Measurements from ENCODE around the gene MRPL36.

MRPL36 gene

DNA sequence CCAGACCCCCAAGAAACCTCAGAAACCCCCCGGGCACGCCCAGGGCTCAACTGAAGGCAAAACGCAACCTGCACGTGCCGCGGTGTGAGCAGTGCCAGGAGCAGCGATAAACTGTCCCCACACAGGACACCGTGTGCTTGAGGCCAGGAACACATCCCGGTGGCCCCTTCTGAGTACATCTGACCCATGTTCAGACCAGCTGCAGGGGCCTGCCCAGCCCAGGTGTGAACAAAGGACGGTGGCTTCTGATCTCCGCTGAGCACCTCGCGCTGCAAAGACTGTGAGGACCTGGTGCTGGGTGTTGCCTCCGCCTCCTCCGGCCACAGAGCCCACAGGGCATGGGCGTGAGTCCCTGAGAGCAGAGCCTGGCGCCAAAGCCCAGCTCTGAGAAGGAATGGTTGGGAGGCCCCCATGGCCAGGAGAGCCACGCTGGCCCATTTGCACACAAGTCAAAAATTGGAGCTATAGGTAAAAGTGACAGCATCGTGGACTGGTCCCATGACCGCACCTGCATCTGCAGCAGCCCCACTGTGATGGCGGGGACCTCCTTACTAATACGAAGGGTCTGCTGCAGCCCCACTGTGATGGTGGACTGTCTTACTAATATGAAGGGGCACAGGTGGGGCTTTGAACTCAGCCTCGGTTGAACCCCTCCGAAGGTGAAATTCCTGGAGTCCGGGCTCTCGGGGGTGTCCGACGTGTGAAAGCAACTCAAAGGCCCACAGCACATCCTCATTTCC lies 33.0 kb upstream of the MRPL36 start:
- no peak for TF ChIP-seq SPI1 (IDR thresholded peaks at IDR 0.05; ENCODE audit: low read depth, low read length)
- TF ChIP-seq POLR2A (IDR thresholded peaks at IDR 0.05; ENCODE audit: low read depth, low read length) = no peak
- no peak for TF ChIP-seq POU2F2 (IDR thresholded peaks at IDR 0.05; ENCODE audit: low read depth, low read length)
- TF ChIP-seq POLR2AphosphoS5 (IDR thresholded peaks at IDR 0.05; ENCODE audit: low read depth, low read length) = no peak
- TF ChIP-seq TAF1 (IDR thresholded peaks at IDR 0.05; ENCODE audit: low read depth, low read length) = no peak
- no peak for TF ChIP-seq PAX5 (IDR thresholded peaks at IDR 0.05; ENCODE audit: insufficient read depth, low read length, severe bottlenecking)
- no peak for DNase-seq (ENCODE audit: insufficient read length, low spot score)
- FAIRE-seq = no peak

- no peak for TF ChIP-seq POLR2AphosphoS5 (IDR thresholded peaks at IDR 0.05; ENCODE audit: low read depth, low read length)
- TF ChIP-seq POU2F2 (IDR thresholded peaks at IDR 0.05; ENCODE audit: low read depth, low read length) = no peak
- no peak for TF ChIP-seq POLR2A (IDR thresholded peaks at IDR 0.05; ENCODE audit: low read depth, low read length)
- TF ChIP-seq SPI1 (IDR thresholded peaks at IDR 0.05; ENCODE audit: low read depth, low read length) = no peak
- no peak for TF ChIP-seq TAF1 (IDR thresholded peaks at IDR 0.05; ENCODE audit: low read depth, low read length)
- no peak for TF ChIP-seq PAX5 (IDR thresholded peaks at IDR 0.05; ENCODE audit: insufficient read depth, low read length, severe bottlenecking)
- FAIRE-seq = no peak
- DNase-seq (ENCODE audit: insufficient read length, low spot score) = no peak
Observed at GRCh38 chr5:1831677-1832313, 32.2 kb upstream of the MRPL36 start.

DNA sequence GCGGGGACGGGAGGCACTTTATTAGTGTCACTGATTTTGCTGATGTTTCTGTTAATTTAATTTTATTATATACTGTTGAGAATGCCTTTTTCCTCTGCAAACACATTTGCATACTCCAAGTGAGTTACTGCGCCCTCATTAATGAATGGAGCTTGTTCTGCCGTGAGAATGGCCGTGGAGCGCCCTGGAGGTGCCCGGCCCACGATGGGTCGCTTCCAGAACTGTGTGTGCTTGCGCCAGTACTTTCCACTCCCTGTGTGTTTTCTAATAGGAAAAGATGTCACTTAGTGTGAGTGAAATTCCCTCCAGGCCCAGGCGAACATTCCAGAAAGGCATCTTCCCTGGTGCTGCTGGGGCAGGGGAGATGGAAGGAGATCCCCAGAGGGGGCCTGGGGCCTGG lies 31.6 kb upstream of the MRPL36 start:
- TF ChIP-seq TAF1 (IDR thresholded peaks at IDR 0.05; ENCODE audit: low read depth, low read length) (no peak), PAX5 (IDR thresholded peaks at IDR 0.05; ENCODE audit: insufficient read depth, low read length, severe bottlenecking) (no peak), SPI1 (IDR thresholded peaks at IDR 0.05; ENCODE audit: low read depth, low read length) (no peak), POLR2AphosphoS5 (IDR thresholded peaks at IDR 0.05; ENCODE audit: low read depth, low read length) (no peak), POU2F2 (IDR thresholded peaks at IDR 0.05; ENCODE audit: low read depth, low read length) (no peak), POLR2A (IDR thresholded peaks at IDR 0.05; ENCODE audit: low read depth, low read length) (no peak)
- FAIRE-seq = no peak
- DNase-seq (ENCODE audit: insufficient read length, low spot score) = no peak

GRCh38 chr5:1830571-1831228 lies 31.1 kb upstream of the MRPL36 start:
- FAIRE-seq = no peak
- TF ChIP-seq SPI1 (IDR thresholded peaks at IDR 0.05; ENCODE audit: low read depth, low read length) (no peak), TAF1 (IDR thresholded peaks at IDR 0.05; ENCODE audit: low read depth, low read length) (no peak), PAX5 (IDR thresholded peaks at IDR 0.05; ENCODE audit: insufficient read depth, low read length, severe bottlenecking) (no peak)

DNA sequence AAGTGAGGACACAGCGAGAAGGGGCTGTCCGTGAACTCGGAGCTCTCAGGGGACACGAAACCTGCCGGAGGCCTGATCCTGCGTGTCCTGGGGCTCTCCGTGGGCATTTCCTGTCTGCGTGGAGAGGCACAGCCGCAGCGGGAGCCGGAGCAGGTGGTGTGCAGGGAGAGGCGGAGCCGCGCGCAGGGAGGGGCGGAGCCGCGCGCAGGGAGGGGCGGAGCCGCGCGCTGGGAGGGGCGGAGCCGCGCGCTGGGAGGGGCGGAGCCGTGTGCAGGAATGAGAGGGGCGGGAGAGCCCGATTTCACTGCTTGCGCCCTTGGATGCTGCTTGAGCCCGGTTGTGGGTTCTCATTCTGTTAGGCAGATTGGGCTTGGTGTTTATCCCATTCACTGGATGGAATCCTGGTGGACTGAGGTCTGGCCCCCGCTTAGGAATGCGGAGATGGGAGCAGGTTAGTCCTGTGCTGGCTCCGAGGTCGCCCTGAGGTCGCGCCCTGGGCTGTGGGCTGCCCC lies 28.3 kb upstream of the MRPL36 start:
- no peak for DNase-seq (ENCODE audit: insufficient read length, low spot score)
- FAIRE-seq = no peak

More at GRCh38 chr5:1830571-1831228, 31.1 kb upstream of the MRPL36 start:
- no peak for DNase-seq (ENCODE audit: insufficient read length, low spot score)

DNA sequence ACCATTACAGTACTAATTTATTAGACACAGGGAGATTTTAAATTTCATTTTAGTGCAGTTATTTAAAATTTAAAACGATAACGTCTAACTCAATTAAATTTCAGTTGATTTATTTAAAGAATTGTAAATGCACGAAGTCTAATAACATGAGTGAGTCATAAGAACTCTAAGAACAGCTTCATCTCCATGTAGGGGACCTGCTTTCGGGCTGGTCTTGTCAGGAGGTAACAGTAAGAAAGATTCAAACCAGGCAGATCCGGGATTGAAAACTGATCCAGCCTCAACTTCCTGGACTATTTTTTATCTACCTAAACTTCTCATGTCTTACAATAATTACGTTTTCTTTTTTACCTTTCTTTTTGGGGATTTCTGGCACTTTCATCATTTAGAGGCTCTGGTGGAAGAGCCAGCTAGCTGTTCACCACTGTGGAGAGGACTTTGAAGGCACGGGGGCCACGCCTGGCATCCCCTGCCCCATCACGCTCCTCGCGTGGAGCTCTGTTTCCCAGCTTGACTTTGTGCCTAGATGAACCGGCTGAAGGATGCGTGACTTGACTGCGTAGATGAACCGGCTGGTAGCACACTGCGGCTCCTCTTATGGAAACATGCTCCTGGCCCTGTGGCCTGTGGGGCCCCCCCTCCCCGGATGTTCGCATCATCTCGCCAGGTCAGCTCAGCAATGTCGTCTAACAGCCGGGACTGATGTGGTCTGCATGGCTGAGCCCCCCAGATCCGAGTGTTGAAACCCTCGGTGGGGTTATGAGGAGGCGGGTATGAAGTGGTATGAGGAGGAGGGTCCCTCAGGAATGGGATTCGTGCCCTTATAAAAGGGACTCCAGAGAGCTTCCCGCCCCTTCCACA lies 27.6 kb upstream of the MRPL36 start:
- FAIRE-seq (no peak), DNase-seq (ENCODE audit: insufficient read length, low spot score) (no peak)
- TF ChIP-seq POU2F2 (IDR thresholded peaks at IDR 0.05; ENCODE audit: low read depth, low read length) = no peak
- no peak for TF ChIP-seq POLR2AphosphoS5 (IDR thresholded peaks at IDR 0.05; ENCODE audit: low read depth, low read length)
- no peak for TF ChIP-seq SPI1 (IDR thresholded peaks at IDR 0.05; ENCODE audit: low read depth, low read length)
- TF ChIP-seq TAF1 (IDR thresholded peaks at IDR 0.05; ENCODE audit: low read depth, low read length) = no peak
- no peak for TF ChIP-seq POLR2A (IDR thresholded peaks at IDR 0.05; ENCODE audit: low read depth, low read length)

More for the DNA sequence above, 28.3 kb upstream of the MRPL36 start:
- TF ChIP-seq SPI1 (IDR thresholded peaks at IDR 0.05; ENCODE audit: low read depth, low read length) = no peak
- no peak for TF ChIP-seq POLR2A (IDR thresholded peaks at IDR 0.05; ENCODE audit: low read depth, low read length)

DNA sequence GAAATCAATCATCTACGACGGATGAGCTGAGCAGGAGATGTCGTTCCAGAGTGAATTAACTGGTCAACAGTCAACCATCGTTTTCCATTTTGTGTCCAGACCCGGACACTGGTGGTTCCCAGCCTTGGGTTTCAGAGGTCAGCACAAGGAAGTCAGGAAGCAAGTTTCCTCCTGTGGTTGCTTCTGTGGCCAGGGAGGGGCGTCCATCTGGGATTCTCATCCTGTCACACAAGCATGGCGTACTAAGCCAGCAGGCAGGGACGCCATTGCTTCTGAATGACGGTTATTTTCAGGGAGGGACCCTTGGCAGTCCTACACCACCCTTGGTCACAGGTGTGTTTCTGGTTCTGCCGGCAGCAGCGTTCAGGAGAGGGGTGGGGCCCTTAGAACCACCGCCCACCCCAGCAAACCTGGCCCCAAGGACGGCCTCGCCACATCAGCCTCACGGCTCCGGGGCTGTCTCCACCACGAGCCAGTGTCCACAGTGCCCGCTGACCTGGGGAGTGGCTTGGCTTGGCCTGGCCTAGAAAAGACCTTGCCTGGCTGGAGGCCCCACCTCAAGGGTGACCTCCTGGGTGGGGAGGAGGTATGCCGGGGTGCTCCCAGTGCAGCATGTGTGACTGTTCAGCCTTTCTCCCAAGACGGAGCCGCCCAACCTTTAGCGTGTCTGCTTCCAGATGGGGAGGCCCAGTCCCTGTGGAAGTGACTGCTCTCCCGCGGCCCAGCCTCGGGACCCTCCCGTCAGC lies 26.8 kb upstream of the MRPL36 start:
- TF ChIP-seq POLR2A (IDR thresholded peaks at IDR 0.05; ENCODE audit: low read depth, low read length) (no peak), PAX5 (IDR thresholded peaks at IDR 0.05; ENCODE audit: insufficient read depth, low read length, severe bottlenecking) (no peak), POLR2AphosphoS5 (IDR thresholded peaks at IDR 0.05; ENCODE audit: low read depth, low read length) (no peak), TAF1 (IDR thresholded peaks at IDR 0.05; ENCODE audit: low read depth, low read length) (no peak), POU2F2 (IDR thresholded peaks at IDR 0.05; ENCODE audit: low read depth, low read length) (no peak), SPI1 (IDR thresholded peaks at IDR 0.05; ENCODE audit: low read depth, low read length) (no peak)
- DNase-seq (ENCODE audit: insufficient read length, low spot score) (no peak), FAIRE-seq (no peak)

GRCh38 chr5:1824903-1825841 lies 25.5 kb upstream of the MRPL36 start:
- TF ChIP-seq POLR2AphosphoS5 (IDR thresholded peaks at IDR 0.05; ENCODE audit: low read depth, low read length) (no peak), SPI1 (IDR thresholded peaks at IDR 0.05; ENCODE audit: low read depth, low read length) (no peak), POLR2A (IDR thresholded peaks at IDR 0.05; ENCODE audit: low read depth, low read length) (no peak), TAF1 (IDR thresholded peaks at IDR 0.05; ENCODE audit: low read depth, low read length) (no peak), PAX5 (IDR thresholded peaks at IDR 0.05; ENCODE audit: insufficient read depth, low read length, severe bottlenecking) (no peak), POU2F2 (IDR thresholded peaks at IDR 0.05; ENCODE audit: low read depth, low read length) (no peak)
- FAIRE-seq (no peak), DNase-seq (ENCODE audit: insufficient read length, low spot score) (no peak)
